Heart right ventricle (tissue), 16 donors: ENCODE data around the gene PERCC1. TPM values are rescaled to one million over a fixed set of nuclear protein-coding genes. Genes with fewer than 3 reads are reported as not detected.

Experiments
- ATAC-seq, 8 donors: fragments of 200-7000 bp; cut with Tn5 transposase; one replicate each; pipeline ENCODE4 v1.9.1; 2020; ENCODE audit warnings: mild to moderate bottlenecking in 8 of 8, moderate library complexity in 8 of 8, moderate number of reproducible peaks in 1 of 8
- DNase-seq, 2 donors: peaks; one replicate each; pipeline ENCODE4 v3.0.0-alpha.2; 2020
- H3K27ac ChIP-seq, 10 donors: fragments of 200-600 bp; sonication (generic) in 2 of 10; one replicate each; pipeline versions ENCODE4 v1.5.0 to v1.8.0; 2020 to 2022; ENCODE audit warnings: mild to moderate bottlenecking in 3 of 10
- H3K27me3 ChIP-seq, 7 donors: fragments of 200-600 bp; one replicate each; pipeline ENCODE4 v1.8.0; 2021 to 2022; ENCODE audit warnings: mild to moderate bottlenecking in 2 of 7
- H3K36me3 ChIP-seq, 9 donors: fragments of 200-600 bp; sonication (generic) in 1 of 9; one replicate each; pipeline versions ENCODE4 v1.5.0 to v1.8.0; 2020 to 2022; ENCODE audit warnings: mild to moderate bottlenecking in 2 of 9
- H3K4me1 ChIP-seq, 9 donors: fragments of 200-600 bp; sonication (generic) in 1 of 9; one replicate each; pipeline versions ENCODE4 v1.5.0 to v1.8.0; 2020 to 2022; ENCODE audit warnings: mild to moderate bottlenecking in 4 of 9
- H3K4me3 ChIP-seq, 10 donors: fragments of 200-600 bp; sonication (generic) in 2 of 10; one replicate each; pipeline versions ENCODE4 v1.5.0 to v1.8.0; 2020 to 2022; ENCODE audit warnings: mild to moderate bottlenecking in 7 of 10, moderate library complexity in 2 of 10
- H3K9me3 ChIP-seq, 11 donors: fragments of 200-600 bp in 10 of 11; sonication (generic) in 2 of 11; one replicate each; pipeline versions ENCODE4 v1.5.0 to v1.8.0; 2013 to 2022; ENCODE audit warnings: mild to moderate bottlenecking in 2 of 11, control low read depth in 1 of 11, moderate library complexity in 1 of 11
- WGBS, 2 donors: extraction: QIAGEN DNeasy Blood & Tissue Kit; methylation state at CpG; one replicate each; pipeline ENCODE4 v1.1.7; 2013; ENCODE audit warnings: inconsistent platforms in 1 of 2; 5-methylcytosine and 5-hydroxymethylcytosine counted together
- intact Hi-C, 10 donors: fragments of 100-400 bp; cut with DNase I; formaldehyde crosslinking; loops; one replicate each; pipeline versions ENCODE4 v1.11.1 to v1.14.2; 2022
- polyA plus RNA-seq, 2 donors: library from polyadenylated mRNA; stranded (reverse); fragments of 200-250 nt; gene quantifications; one replicate each; pipeline ENCODE4 v1.2.3, GENCODE V29; 2013
- total RNA-seq, 10 donors: library from RNA; stranded (reverse); fragmentation: NEBNext Ultra II Directional in 3 of 10; extraction: Animal tissue kit (Norgen Biotek cat#: 25700) in 3 of 10; gene quantifications; one replicate each; pipeline versions ENCODE4 v1.2.1 to v1.2.4, GENCODE V29; 2021 to 2023
- TF ChIP-seq, protein P1 (sequence below), 9 donors: fragments of 200-600 bp; sonication (generic) in 2 of 9; IDR thresholded peaks; one replicate each; pipeline versions ENCODE4 v1.5.0 to v1.8.0; 2021 to 2022; ENCODE audit warnings: antibody characterized with exemption in 9 of 9, mild to moderate bottlenecking in 5 of 9, moderate library complexity in 1 of 9
- donor health status: Arrhythmogenic right ventricular cardiomyopathy.
- donor health status: ischemic (EF 13 %, LVEDD 7.1; RV severe dilation, severe dysfunction).
- donor health status: healthy with polysubstance abuse.
- donor health status: DM: no; HTN: yes; CAD: no.
- donor health status: DM: no; HTN: no; CAD: no.
- donor health status: ischemic (EF 25% LVEDD 6.9; RV normal size, moderate dysfunction).
- donor health status: ischemic (EF 25% LVEDD 5.7; RV mildly dilated, moderate dysfunction).
- donor health status: healthy.
- donor health status: DM: yes; HTN: yes; CAD: no.
- donor health status: Ischemic cardiomyopathy.
- donor health status: ischemic (EF 35%, LVEDD 5.7; RV mildly dilated, moderate dysfunction).
- donor health status: nonischemic (EF 11% LVEDD 7.7; RV severe dilation, severe dysfunction).
- donor health status: DM: yes; HTN: yes; CAD: no.
- donor health status: PGD.
- donor health status: ischemic (EF 29% LVEDD 5.4; RV normal size, mild dysfunction).
- donor health status: nonischemic (EF 23%, LVEDD 6.1; RV moderate dilation, normal function).

The PERCC1 gene
- total and polyA plus RNA-seq, 12 donors: 0.04 to 0.61 (median 0.47) TPM; not detected in 6

DNA sequence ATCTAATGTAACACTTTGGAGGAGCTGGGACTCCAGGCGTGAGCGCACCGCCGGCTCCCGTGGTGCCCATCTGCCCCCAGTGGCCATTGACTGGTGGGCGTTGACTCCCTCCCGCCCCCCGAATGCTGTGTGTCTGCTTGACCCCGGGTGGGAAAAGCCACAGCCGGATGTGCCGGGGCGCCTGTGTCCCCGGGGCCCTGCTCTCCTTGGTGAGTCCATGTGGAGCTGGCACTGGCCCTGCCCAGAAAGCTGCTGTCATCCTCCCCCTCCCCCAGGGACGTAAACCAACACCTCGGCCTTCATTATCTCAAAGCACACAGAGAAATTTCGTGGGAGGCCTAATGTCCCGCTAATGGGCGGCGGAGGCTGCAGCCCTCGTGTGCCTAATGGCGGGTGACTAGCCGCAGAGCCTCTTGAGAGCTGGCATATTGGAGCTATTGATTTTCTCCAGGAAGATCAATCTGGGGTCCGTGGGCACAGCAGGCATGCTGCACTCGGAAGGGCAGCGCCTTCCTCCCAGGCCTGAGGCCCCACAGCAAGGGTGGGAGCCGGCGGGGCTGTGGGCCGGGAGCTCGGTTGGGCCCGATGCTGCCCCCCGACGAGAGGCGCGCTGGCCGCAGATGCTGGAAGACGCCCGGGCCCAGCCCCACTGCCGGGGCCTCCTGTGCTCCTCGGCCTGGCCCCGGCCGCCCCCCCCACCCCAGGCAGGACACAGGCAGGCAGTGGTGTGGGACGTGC is 4.0 kb upstream of the PERCC1 start:
- Histone ChIP-seq H3K36me3 (no peaks in the 10 kb centered on the region), H3K27ac (no peak overlapping the region), H3K27me3 (no peaks in the 10 kb centered on the region), H3K4me1 (peaks cover 0 to 14% (median 6%) of the 10 kb centered on the region in 9 donors), H3K9me3 (no peaks in the 10 kb centered on the region), H3K4me3 (no peak overlapping the region)
- intact Hi-C loops: loop anchor here in 2 of 10 donors (5.0 to 10.0 kb wide), 3 partner anchors 45 to 118 kb away; partner anchors contain the start of gene CLCN7 (in 1 of the 2)
- no peak for DNase-seq
- WGBS, 2 donors: 73 to 79% methylated on average over 33 to 42 of the region's 42 CpGs
- ATAC-seq: no peak
- TF ChIP-seq, protein P1, sequence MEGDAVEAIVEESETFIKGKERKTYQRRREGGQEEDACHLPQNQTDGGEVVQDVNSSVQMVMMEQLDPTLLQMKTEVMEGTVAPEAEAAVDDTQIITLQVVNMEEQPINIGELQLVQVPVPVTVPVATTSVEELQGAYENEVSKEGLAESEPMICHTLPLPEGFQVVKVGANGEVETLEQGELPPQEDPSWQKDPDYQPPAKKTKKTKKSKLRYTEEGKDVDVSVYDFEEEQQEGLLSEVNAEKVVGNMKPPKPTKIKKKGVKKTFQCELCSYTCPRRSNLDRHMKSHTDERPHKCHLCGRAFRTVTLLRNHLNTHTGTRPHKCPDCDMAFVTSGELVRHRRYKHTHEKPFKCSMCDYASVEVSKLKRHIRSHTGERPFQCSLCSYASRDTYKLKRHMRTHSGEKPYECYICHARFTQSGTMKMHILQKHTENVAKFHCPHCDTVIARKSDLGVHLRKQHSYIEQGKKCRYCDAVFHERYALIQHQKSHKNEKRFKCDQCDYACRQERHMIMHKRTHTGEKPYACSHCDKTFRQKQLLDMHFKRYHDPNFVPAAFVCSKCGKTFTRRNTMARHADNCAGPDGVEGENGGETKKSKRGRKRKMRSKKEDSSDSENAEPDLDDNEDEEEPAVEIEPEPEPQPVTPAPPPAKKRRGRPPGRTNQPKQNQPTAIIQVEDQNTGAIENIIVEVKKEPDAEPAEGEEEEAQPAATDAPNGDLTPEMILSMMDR (IDR thresholded peaks at IDR 0.05): no peak

- ATAC-seq (peak in 1 of 8 donors; percentile 3), DNase-seq (no peak)
- Histone ChIP-seq H3K27ac (peak overlapping the region in 2 of 10 donors; percentile 50 to 56), H3K36me3 (no peaks in the 10 kb centered on the region), H3K4me3 (peak overlapping the region in 7 of 10 donors; percentile 5 to 49 (median 22)), H3K4me1 (peaks cover 0 to 14% (median 6%) of the 10 kb centered on the region in 9 donors), H3K27me3 (no peaks in the 10 kb centered on the region), H3K9me3 (no peaks in the 10 kb centered on the region)
- intact Hi-C loops: loop anchor here in 2 of 10 donors (5.0 to 10.0 kb wide), 3 partner anchors 45 to 117 kb away; partner anchors contain the start of gene CLCN7 (in 1 of the 2)
- 86 to 88% methylated on average over 53 of the region's 53 CpGs for WGBS, 2 donors
- TF ChIP-seq, protein P1 (IDR thresholded peaks at IDR 0.05): no peak
Observed at GRCh38 chr16:1427473-1428461, 3.1 kb upstream of the PERCC1 start.

DNA sequence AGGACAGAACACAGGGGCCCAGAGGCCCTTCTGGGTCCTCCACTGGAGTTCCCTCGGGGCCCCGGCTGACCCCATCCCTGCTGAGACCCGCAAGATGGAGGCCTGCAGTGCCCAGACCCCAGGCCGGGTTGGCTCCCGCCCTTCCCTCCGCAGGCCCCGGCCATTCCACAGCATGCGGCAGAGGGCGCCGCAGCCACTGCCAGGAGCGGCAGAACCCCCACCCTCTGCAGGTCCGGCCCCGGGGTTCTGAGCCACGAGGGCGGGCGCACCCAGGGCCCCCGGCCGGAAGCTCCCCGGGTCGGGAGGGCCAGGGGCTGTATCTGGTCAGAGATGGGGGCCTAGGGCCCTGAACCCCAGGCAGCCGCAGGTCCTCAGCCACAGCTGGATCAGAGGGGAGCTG is 2.4 kb upstream of the PERCC1 start:
- WGBS, 2 donors: 18 to 28% methylated on average over 21 of the region's 21 CpGs
- Histone ChIP-seq H3K27me3 (peaks cover 0 to 5% (median 0%) of the 10 kb centered on the region in 7 donors), H3K36me3 (no peaks in the 10 kb centered on the region), H3K4me3 (peak overlapping the region in 7 of 10 donors; percentile 5 to 49 (median 22)), H3K9me3 (no peaks in the 10 kb centered on the region), H3K27ac (peak overlapping the region in 2 of 10 donors; percentile 50 to 56), H3K4me1 (peaks cover 0 to 16% (median 6%) of the 10 kb centered on the region in 9 donors)
- ATAC-seq (peak; percentile 29 to 66 (median 56)), DNase-seq (peak in 1 of 2 donors; percentile 56)
- TF ChIP-seq, protein P1 (IDR thresholded peaks at IDR 0.05): peak; percentile 15 to 69 (median 48)
- intact Hi-C loops: loop anchor here in 2 of 10 donors (5.0 to 10.0 kb wide), 3 partner anchors 44 to 116 kb away; partner anchors contain the start of gene CLCN7 (in 1 of the 2)
